ENCODE data around the gene APOC3.

APOC3 gene

DNA sequence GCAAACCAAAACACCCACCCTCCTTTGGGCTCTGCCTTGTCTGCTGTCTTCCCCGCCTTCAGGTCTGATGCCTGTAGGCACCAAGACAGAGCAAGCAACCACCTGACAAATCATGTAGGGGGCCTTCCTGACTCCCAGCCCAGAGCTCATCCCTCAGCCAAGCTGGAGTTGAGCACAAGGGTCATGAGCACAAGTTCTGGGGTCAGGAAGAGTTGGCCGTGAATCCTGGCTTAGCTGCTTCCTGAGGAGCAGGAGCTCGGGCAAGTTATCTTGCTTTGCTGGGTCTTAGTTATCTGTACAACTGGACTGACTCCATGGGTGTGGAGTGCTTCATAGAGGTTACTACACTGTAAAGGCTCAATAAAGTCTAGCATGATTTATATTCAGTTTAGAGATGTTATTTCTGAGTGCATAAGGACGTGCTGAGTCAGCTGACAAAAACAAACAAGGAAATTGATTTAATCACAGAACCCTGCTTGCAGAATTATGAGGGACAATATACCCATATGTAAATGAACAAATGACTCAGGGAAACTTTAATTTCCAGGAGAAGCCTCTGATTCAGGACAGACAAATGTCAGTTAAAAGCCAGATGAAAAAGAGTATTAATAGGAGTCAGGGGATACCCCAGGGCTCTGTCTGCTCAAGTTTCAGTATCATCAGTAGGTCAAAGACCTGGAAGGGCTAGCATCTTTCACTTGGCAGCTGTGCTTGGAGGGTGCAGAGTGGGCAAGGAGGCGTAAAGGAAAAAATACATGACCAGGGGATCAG lies 22.7 kb downstream of the APOC3 start:
- no peak for DNase-seq

DNA sequence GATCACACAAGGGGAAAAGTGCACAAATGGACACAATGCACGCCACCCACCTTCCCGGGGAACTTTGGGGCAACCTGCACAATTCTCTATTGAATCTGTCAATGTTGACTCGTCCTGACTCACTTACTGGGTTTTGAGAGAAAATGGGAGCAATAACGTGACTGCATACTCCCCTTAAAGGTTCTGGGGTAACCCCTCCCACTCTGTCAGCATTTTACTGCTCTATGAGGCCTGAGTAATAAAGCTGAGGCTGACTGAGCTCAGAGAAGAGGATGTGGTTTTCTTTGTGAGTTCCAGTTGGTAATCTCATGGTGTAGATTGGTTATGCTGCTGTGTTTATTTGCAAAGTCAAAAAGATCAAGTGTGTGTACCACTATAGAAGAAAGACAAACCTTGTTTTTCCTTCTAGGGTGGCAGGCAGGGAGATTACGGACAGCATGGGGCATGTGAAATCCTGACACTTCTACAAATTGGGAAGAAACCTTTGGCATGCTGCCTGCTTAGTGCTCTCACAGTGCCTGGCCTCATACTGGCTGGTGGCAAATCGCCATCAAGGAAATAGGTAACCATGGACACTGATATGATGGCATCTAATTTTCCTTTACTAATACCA lies 23.9 kb downstream of the APOC3 start:
- DNase-seq: no peak

DNA sequence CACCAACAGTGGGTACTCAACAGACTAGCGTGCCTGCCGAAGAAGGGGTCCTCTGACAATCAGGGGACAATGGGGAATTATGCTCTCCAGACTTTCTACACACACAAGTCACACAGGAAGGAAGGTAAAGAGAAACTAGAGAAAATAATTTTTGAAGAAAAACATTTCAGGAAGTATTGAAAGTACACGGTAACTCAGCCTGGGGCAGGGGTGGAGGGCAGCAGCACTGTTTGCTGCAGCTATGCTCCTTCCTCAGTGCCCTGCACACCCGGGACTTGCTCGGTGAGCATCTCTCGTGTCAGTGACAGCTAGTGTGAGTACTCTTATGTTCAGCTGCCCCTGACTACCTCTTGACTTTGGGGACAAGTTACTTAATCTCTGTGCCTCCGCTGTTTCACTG lies 25.7 kb downstream of the APOC3 start:
- no peak for DNase-seq

DNA sequence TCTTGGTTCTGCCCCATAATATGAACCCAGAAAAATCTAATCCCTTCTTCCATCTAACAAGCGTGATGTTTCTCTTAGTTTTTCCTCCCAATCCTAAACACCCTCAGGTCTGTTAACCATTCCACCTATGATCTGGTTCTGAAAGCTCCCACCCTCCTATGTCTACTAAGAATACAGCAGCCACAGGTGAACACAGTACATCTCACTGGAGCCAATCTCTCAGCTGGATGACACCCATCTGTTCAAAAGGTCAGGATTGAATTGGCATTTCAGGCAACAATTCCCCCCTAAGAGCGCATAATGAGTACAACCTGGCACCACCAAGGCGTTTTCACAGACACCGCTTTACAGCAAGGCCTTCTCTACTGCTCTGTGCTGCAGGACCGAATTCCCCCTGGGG lies 26.7 kb downstream of the APOC3 start:
- DNase-seq: no peak

DNA sequence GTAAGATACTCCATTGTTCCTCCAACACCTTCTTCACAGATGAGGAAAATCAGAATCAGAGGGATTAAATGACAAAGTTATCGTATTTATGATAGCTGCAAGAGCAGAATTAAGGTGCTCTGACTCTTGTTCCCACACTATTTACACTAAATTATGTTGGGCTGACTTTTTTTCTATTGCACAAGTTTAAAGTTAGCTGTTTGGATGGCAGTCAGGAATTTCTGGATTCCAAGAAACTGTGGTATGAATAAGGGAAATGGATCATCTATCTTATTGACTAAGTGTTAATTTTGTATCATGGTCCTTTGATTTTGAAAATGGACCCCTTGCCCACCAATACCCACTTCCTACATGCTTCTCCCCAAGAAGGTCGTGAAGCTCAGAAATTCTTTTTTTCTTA lies 27.6 kb downstream of the APOC3 start:
- DNase-seq: no peak

DNA sequence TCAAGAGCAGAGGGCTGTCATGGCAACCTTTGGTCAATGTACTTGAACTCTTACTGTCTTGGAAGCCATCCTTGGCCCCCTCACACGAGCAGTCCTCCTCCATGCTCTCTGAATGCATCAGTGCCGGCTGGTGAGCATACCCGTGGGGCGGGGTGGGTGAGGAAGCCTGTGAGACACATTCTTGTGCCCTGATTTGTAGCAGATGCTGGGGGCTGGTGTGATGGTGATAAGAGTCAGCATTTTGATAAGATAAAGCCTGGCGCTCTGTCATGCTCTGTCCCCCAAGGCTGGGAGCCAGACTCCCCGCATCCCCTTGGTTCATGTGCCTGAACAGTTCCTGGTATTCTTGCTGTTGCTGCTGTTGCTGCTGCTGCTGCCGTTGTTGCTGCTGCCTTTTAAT lies 28.2 kb downstream of the APOC3 start:
- DNase-seq: no peak

DNA sequence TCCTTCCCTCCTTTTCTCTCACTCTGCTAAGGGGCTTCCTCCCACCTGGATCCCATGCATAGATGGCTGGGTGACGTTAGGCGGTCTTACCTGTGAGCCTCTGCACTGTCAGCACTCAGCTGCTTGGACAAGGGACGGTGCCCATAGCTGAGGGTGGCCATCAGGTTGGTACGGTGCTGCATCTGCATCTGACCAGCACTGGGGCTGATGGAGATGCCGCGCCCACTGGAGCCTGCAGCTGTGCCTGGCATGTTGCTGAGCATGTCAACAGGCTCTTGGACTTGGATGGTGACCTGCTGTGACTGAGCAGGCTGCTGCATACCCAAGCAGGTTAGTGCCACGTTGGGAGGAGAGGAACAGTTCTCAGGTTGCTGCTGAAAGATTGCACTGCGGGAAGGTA lies 29.5 kb downstream of the APOC3 start:
- no peak for DNase-seq

DNA sequence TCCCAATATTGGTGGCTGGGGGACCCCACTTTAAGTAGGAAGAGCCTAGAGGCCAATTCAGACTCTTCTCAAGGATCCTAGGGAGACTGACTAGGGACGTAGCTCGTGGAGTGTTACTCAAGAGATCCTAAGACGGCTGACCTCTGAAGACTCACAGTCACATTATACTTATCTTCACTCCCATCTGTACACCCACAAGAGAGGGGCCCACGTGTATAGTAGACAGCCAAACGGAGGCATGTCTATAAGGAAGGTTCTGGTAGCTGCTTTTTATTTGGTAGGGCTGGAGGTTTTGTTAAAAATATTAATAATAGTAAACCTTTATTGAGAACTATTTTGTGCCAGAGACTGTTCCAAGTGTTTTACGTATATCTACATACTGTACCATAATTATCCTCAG lies 30.6 kb downstream of the APOC3 start:
- DNase-seq: no peak

DNA sequence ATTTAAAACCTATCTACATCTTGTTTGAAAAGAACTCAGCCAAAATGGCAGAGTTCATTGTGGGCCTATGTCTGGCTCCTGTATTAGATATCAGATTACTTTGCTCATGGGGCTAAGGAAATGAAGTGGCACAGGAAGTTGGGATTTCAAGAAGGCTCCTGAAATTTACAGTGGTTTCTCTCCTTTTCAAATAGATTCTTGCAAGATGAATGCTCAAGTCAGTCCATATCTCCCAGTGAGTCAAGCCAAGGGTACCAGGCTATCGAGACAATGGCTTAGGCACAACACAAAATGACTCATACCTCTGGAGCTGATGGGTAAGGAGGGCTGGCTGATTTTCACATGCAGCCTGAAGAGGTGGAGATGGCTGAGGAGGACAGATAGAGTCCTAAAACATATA lies 31.8 kb downstream of the APOC3 start:
- no peak for DNase-seq

DNA sequence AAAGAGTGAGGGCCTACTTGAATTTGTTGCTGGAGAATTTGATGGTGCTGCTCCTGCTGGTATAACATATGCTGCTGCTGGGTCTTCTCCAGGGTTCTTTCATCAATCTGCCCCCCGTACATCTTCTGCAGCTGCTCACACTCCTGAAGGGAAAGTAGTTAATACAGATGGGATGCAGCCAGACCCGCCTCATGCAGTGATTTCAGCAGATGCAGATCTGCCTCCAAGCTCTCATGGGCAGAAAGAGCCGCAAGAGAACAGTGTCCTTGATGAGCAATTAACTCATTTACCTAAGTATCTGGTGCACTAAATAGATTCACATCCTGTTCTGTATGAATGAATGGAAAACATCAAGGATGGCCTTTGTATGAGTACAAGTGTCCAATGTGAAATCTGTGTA lies 32.5 kb downstream of the APOC3 start:
- DNase-seq: no peak

DNA sequence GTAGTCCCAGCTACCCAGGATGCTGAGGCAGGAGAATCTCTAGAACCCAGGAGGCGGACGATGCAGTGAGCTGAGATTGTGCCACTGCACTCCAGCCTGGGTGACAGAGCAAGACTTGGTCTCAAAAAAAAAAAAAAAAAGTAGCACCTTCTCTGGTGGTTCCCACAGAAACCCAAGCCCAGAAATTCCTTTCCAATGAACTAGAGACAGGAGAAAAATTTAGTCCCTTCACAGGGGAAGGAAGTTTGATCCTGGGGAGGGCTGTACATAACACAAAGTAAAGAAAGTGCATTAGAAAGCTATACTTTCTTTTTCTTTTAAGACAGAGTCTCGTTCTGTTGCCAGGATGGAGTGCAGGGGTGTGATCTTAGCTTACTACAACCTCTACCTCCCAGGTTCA lies 33.2 kb downstream of the APOC3 start:
- DNase-seq: no peak

DNA sequence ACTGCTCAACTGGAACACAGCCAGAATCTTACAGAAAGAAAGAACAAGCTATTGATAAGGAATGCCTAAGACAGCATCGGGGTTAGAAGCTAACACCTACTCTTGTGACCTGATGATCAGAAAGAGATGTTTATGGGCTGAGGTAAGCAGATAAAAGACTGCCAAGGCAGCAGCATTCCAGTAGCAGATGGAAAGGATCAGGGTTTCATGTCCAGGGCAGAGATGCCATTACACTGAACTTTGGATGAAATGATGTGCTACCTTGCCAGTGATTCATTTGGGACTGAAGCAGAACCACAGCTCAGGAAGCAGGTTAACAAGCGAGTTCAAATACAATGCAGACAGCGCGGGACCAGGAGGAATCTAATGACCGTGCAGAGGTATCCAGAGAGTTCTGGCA lies 34.8 kb downstream of the APOC3 start:
- no peak for DNase-seq

DNA sequence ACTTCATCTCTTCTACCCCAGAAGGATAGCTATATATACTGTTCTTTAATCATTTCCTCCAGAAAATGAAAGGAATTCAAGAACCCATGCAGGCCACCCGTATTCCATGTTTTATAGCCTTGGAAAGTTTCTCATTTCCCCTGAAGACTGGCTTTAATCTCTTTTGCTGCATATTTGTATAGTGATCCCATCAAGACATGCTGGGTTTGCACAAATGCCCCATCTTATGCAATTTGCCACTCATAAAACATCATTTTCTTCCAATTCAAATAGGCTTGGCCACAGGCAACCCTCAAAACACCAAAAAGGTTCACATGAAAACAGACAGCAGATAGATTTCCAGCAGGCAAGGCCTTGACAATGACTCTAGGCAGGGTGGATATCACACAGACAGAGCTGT lies 36.0 kb downstream of the APOC3 start:
- no peak for DNase-seq

DNA sequence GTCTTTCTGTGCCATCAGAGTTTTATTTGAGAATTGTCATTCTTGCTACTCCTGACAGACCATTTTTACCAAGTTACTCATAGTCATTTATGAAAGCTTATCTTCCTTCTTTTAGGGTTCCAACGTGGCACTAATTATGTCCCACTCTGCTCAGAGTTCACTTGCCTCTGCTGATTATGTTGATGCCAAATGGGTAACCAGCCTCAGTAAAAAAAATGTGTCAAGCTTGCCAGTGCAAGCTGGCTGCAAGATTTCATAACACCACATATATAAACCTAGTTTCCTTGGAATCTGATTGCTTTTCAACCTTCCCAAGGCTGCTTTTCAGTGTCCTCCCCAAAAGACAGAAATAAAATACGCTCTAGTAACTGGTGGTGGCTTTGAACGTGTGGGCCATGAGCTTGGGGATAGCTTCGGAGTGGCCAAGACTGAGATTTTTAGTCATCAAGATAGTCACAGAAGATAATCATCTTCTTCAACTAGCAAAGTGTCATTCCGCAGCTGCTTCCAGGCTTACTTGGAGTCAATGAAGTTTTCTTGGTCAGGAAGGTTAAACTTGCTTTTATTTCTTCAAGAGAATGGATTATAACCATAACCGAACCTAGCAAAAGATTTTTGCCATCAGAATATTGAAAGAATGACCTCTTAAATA lies 37.2 kb downstream of the APOC3 start:
- DNase-seq: no peak

DNA sequence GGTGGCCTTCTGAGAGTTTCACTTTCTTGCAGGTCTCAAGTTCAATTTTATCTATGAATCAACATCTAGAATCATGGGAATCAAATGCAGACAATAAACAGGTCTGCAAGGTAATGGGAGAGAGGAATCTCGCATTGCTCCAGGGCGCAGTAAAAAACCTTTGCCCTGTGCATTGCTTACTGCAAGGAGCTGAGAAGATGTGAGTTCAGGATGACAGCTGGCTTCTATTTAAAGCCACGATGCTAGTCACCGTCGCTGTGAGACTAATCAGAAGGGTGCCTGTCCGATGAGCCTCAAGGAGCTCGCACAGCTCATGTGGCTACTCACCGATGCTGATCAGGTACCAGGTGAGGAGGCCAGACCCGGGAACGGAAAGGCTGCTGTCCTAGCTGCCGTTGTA lies 37.9 kb downstream of the APOC3 start:
- DNase-seq: no peak

DNA sequence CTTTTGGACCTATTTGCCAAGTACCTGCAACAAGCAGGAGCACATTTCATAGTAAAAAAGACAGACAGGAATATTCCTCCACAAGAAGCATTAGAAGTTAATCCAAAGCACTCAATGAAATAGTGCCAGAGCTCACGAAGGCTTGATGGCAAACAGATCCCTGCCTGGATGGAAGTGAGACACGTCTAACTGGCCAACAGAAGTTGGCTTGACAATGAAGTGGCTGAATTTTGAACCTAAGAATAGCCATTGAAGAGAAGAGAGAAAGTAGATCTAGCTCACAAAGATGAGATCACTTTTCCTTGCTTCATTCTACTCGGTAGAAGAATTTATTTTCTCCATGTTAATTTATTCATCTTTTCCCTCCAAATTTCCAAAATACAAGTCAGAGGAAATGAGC lies 38.4 kb downstream of the APOC3 start:
- DNase-seq: no peak

DNA sequence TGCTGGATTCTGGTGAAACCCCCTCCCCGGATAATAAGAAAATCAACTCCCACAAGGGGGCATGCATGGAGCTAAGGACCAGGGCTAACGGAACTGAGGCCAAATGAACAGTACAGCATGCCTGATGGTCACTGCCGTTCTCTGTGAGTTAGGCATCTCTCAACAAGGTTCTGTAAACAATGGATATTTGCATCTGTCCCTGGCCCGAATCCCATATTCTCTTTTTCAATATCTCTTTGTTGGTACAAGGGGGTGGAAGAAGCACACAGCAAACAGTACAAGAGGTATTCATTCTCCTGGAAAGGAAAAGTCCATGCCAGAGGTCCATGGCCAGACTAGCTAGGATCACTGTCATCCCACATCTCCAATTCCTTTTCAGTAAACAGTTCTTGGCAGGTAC lies 39.9 kb downstream of the APOC3 start:
- no peak for DNase-seq

DNA sequence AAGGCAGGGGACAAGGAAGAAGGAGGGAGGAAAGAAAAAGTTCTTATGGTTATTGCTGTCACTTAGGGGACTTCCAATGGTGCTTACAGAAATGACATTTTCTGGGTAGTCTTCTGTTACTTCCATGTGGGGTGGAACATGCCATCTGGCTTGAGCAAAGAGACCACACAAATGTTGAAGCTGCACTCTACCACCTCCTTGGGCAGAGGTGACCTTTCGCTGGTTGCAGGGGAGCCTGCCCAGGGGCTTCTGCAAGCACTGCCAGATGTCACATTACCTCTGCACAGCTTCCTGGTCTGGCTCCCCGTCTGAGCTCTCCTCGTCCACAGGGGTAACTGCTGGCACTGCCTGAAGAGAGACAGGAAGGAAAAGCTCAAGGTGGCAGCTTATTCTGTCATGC lies 40.3 kb downstream of the APOC3 start:
- DNase-seq: no peak

DNA sequence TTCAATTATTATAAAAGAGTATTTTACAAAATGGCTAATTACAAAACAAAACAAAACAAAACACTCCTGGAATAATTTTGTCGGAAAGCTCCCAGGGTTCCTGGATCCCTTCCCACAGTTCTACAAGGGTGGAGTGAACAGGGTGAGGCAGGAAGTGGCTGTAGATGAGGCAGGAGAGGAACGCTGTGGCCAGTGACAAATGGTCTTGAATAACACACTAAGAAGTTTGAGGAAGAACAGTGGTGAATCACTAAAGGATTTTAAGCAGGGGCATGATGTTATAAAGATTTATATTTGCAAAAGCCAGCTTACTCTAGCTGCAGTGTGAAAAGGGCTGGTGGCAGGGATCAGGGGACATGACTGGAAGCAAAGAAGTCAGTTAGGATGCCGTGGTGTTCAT lies 41.5 kb downstream of the APOC3 start:
- no peak for DNase-seq

DNA sequence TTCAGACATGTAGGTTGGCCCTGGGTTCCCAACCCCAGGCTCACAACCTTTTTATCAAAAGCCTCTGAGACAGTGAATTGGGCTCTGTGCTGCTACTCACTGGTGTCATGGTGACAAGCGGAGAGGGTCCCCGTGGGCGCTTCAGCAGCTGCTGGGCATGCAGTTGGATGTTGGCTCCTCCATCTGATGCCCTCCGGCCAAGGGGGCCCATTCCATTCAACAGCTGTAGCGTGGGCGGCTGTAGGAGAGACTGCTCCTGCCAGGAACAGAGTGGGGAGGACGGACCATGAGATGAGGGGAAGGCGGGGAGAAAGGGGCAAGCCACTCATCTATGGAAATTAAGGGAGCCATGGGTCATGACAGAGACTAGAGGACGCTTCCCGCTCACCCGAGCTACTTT lies 43.7 kb downstream of the APOC3 start:
- no peak for DNase-seq

DNA sequence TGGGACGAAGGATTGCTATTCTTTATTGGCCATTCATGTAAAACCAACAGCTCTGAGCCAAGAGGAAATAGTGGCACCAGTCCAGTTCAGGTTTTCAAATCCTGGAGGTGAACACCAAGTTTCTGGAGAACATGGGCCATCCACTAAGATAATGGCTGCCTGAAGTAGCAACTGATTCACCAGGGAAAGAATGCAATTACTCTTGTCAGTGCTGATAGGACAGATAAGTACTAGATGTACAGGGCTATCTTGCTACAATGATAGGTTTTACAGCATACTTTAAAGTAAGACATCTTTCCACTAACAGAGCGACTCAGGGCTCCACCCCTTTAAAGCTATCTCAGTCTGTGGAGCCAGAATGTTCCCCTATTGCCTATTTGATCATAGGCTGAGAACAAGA lies 44.5 kb downstream of the APOC3 start:
- no peak for DNase-seq

DNA sequence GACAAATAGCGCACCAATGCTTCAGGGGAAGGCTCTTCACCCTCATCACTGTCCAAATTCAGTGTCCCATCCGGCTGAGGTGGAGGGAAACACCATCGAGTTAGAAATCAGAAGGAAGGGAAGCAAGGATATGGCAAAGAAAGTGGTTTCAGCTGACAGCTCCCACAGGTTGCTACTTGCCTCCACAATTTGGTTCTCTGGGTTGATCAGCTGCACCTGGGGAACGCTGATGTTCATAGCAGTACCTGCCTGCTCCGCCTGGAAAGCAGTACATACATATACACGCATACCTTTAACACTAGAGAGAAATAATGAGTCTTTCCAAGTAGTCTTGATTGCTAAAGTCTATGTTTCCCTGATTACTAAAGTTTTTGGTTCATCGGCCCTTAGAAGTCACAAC lies 45.5 kb downstream of the APOC3 start:
- DNase-seq: no peak

DNA sequence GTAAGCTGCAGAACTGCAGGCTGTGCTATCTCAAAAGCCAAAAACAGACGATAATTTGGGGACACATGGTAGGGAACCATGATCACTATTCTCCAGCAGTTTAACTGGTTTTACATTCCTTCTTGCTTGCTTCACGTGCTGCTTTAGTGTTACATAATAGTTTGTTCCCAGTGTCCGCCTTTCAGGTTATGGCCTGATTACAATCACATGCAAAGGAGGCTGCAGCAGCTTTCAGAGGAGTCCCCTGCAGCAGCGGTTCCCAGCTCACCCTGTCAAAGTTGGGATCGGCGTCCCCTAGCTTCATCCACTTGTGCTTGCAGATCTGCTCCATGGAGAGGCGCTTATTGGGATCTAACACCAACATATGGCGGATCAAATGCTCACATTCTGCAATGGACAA lies 46.9 kb downstream of the APOC3 start:
- no peak for DNase-seq

DNA sequence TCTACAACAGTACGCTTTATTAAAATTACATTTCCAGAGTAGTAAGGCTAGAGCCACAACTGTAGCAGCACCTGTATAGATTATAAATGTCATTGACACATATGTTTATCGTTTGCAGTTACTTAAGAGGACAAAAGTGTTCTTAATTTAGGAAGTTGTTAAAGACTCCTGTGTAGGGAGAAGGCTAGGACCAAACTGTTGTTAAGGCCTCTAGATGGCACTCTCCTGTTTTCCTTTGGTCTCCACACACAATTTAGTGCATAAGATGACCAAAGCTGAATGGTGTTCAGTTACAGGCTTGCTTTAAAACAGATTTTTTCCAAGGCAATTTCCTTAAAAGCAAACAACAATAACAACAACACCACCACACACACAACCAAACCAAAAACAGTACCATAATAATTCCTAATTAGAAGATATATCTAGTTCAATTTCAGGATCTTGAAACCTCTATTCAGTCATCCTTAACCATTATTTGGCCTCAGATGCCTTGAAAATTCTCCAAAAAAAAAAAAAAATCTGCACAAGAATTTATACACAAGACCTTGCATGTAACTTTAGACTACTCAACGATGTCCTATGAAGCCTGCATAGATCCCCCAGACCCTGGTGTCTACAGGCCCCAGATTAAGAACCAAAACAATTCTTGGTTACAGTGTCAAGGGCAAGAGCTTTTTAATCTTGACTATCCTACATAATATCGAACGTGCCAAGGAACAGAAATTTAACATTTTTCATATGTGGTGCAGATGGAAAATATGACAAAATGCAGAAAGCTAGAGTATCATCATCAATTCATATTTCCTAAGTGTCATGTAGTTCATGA lies 50.3 kb downstream of the APOC3 start:
- DNase-seq: peak; percentile 19
